Stimulated activated naive CD4-positive, alpha-beta T cell (primary cell): ENCODE results near the gene LRRC10B.
A peak's percentile ranks its signal among the peaks of the same experiment; 100 is the strongest.

Source experiments
- DNase-seq, 6 experiments: peaks; one replicate each; lab custom pipeline; 2025; lab: John Stamatoyannopoulos, UW

Gene LRRC10B

DNA sequence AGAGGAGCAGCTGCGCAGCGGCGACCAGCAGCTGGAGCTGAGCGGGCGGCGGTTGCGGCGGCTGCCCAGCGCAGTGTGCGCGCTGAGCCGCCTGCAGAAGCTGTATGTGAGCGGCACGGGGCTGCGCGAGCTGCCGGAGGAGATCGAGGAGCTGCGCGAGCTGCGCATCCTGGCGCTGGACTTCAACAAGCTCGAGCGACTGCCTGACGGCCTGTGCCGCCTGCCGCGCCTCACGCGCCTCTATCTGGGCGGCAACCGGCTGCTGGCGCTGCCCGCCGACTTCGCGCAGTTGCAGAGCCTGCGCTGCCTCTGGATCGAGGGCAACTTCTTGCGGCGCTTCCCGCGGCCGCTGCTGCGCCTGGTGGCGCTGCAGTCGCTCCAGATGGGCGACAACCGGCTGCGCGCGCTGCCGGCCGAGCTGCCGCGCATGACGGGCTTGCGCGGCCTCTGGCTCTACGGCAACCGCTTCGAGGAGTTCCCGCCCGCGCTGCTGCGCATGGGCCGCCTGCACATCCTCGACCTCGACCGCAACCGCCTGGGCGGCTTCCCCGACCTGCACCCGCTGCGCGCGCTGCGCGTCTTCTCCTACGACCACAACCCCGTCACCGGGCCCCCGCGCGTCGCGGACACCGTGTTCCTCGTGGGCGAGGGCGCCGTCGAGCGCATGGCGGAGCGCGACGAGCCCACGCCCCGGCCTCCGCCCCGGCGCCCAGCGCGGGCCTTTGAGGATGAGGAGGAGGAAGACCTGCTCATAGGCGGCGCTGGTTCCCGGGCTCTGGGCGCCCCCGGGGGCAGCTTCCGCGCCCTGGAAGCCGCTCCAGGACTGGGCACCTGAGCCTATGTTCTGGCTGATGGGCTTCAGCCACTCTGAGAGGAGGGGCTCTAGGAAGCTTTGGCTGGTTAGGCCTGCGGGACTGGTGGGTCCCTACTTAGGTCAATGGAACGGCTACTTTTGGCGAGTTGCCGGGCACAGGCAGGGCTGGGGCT is 787 bp downstream of the LRRC10B start:
- DNase-seq = peak; percentile 9 to 36 (median 22)

DNA sequence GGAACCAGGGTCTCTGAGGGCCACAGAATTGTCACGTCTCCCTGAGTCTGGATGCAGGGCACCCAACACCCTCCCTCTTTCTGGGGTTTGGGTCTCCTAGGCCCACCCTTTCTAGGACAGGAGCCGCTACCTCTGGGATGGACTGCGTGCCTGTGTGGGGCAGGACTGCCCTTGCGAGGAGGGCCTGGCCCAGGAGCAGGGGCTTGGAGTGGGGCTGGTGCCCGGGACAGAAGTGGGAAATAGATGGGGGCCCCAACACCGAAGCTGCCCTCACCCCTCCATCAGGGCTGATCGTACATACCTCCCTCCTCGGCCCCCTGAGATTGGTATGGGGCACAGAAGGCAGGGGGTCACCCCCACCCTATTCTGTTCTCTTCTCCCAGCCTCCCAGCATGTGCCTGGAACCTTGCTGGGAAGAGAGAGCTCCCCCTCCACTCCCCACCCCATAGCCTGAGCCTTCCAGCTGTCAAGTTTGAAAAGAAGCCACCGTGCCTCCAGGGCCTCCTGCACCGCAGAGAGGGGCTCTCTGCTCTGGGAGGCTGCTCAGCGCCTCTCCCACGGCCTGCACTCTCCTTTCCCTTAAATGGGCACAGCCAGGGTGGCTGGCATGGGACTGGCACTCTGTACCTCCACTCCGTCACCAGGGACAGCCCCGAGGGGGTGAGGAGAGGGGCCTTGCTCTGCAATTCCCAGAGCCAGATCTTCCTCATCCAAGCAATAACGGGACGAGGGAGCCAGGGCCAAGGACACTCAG is 1.8 kb downstream of the LRRC10B start:
- no peak for DNase-seq

GRCh38 chr11:61510974-61511373 is 2.4 kb downstream of the LRRC10B start:
- no peak for DNase-seq

DNA sequence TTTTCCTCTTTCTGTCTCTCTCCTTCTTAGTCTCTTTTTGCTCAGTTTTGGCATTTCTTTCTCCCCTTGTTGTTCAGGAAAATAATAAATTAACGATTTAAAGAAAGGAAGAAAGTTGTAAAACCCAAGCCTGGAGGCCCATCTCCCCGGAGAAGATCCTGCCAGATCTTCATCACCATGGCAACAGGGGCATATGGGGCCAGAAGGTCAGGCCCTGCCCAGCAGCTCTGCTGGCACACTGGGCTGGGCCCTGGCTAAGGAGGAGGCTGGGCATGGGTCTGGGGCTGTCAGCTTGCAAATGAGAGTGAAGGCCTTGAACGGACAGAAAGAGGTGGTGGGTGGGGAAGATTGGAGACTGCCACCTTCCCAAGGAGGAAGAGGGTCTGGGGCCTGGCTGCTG is 2.8 kb downstream of the LRRC10B start:
- no peak for DNase-seq

DNA sequence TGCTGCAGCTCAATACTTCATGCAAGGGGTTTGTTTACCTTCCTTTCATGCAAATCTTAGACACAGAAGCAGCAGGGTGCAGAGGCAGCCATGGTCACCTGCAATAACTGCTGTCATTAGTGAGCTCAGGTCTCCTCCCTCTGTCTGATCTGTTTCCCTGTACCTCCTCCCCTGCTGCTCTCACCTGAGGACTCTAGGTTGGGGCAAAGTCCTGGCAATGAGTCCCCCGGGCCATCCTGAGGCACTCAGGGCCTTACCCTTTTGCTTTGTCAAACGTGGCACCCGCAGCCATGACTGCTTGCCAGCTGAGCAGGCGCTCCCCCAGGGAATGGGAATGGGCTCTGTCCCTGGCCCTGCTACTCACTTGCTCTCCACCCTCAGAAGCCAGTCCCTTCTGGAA is 3.9 kb downstream of the LRRC10B start:
- DNase-seq = no peak

DNA sequence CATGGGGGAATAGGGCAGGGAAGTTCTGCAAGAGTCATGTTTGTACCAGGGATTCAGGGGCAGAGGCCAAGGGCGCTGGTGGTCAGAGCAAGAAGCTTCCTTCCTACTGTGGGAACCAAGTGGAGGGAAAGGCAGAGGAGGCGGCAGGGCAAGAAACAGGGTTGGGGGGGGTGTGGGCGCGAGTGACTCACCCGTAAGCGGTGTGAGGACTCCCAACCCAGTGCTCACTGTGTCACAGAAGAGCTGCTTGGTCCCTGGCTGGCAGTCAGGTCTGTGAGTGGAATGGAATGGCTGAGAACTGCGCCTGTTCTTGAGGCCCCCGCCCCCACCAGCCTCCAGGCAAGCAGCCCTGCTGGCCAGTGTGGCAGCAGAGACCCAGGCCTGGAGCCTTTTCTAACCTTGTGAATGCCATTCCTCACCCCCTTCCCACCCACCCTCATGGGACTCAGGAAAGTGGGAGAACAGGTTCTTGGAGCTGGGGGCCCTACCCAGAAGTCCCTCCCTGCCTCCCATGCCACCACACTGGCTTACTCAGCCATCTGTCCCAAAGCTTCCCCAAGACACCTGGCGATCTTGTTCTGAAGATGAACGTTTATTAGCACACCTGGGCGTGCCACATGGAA is 4.7 kb downstream of the LRRC10B start:
- no peak for DNase-seq

- no peak for DNase-seq
Observed at GRCh38 chr11:61514050-61514917, 5.7 kb downstream of the LRRC10B start.

GRCh38 chr11:61515686-61516085 is 7.1 kb downstream of the LRRC10B start:
- DNase-seq = no peak

GRCh38 chr11:61516191-61516590 is 7.6 kb downstream of the LRRC10B start:
- DNase-seq = no peak

DNA sequence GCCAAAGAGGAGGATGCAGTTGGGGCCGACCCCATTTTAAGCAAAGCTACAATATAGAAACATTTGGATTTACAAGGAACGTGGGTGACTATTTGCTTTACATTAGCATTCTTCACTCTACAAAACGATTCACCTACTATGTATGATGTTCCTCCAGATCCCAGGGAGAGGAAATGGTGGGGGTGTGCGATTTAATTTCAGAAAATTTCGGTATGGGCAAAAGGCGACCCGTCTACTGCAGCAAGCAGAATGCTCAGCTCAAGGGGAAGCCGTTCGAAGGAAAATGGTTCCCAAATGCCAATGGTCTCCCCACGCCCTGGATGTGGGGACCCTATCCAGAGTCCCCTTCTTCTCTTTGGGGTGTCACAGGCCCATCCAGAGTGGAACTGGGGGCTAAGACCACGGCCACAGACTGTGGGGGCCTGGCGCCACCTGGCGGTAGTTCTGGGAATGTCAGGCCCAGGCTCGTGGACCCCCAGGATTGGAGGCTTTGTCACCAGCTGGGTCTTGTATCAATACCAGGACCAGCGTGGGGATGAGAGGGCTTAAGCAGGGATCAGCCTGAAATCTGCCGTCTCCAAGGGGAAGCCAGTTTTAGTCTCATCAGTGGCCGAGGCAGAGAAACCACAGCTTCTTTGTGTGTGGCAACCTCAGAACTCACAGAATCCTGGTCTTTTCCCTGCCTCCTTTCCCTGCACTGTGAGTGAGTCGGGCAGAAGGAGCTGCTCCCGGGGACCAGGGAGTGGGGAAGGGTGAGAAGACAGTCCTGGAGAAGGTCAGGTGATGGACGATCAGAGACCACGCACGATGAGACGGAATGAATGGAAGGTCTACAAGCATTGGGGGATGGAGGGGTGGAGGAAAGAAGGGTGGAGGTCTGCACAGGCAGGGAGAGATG is 8.4 kb downstream of the LRRC10B start:
- DNase-seq = peak in 5 of 6 experiments; percentile 15 to 62 (median 42)

DNA sequence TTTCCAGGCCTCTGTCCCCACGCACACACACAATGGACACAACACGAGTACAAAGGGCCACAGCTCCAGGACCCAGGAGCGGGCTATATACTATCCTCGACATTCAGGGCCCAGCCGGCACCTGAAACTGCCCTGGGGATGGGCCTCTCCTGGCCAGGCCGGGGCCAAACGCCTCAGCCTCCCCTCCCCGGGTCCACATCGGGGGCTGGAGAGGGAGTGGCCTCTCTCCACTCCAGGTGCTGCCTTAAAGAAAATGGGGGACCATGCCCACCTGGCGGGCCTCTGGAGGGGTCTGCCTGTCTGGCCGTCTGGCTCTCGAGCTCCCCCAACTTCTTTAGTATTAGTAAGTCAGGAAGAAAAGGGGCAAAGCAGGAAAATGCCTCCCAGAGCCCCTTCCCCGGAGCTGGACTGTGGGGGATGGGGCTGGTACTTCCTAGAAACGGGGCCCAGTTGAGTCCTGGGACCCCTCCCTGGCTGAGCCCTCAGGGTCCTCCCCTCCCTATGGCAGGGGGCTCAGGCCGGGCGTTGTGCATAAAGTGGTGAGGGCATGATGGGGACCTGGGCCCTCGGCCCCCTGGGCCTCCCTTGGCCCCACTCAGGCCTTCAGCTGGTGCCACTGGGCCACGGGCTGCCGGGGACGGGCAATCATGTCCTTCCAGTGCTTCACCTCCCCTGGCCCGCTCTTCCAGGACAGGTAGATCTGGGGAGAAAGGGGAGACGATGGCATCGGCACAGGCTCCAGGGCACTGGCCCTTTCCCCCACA is 9.7 kb downstream of the LRRC10B start:
- DNase-seq = no peak

DNA sequence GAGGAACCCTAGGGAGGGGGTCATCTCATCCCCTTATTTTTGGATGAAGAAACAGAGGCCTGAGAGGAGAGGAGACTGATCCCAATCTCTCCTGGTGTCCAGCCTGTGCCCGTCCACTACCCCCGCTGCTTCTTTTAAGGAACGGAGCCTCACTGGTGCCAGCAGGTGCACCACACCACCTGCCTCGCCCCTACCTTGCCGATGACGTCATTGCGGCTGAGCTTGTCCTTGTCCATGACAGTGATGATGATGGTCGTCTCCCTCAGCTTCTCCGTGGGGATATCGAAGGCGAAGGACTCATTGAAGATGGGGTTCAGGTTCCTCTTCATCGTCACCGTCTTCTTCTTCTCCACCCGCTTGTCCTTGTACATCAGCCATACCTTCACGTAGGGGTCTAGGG is 14.3 kb downstream of the LRRC10B start:
- DNase-seq = no peak

GRCh38 chr11:61524446-61524845 is 15.9 kb downstream of the LRRC10B start:
- DNase-seq = no peak

- no peak for DNase-seq
Observed at GRCh38 chr11:61524963-61525587, 16.5 kb downstream of the LRRC10B start.

DNA sequence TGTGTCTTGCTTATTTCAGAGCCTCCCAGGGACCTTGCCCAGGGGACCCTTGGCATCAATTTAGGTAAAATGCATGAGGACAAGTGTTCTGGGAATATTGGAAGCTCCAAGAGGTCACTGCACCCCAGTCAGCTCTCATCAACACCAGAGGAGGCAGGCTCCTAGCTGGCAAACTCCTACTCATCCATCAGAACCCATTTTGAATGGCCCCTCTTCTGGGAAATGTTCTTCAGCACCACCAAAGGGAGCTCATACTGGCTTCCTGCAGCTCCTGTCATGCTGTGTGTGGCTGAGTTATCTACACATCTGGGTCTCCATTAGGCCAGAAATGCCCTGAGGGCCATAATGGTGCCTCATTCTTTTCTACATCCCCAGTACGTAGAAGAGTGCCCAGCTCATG is 17.7 kb downstream of the LRRC10B start:
- no peak for DNase-seq

DNA sequence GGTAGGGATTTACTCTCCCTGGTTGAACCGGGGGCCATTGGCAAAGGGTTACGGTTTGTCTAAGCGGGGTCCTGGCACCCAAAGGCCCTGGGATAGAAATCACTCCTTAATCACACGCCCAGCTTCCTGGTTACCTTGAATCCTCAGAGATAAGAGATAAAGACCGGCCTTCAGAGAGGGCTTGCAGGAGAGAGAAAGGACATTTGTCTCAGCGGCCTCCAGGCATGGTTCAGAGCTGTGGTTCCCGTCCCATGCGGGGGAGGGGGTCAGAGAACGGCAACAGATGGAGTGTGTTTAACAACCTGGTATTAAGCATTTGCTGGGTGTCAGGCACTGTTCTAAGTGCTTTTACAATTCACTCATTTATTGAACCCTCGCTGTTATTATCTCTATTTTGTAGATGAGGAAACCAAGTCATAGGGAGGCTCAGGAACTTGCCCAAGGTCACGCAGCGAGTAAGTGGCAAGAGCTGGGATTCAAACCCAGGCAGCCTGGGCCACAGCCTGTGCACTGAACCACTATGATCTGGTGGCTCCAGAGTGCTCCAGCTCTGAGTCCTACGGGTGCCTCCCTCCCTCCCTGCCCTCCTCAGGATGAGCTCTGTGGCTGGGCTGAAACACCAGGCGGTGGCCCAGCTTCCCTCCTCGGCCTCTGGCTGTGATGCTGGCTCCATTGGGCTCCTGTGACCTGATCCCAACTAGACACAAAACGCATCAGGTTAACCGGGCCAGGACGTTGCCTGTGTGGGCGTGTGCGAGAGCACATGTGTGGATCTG is 18.6 kb downstream of the LRRC10B start:
- no peak for DNase-seq

DNA sequence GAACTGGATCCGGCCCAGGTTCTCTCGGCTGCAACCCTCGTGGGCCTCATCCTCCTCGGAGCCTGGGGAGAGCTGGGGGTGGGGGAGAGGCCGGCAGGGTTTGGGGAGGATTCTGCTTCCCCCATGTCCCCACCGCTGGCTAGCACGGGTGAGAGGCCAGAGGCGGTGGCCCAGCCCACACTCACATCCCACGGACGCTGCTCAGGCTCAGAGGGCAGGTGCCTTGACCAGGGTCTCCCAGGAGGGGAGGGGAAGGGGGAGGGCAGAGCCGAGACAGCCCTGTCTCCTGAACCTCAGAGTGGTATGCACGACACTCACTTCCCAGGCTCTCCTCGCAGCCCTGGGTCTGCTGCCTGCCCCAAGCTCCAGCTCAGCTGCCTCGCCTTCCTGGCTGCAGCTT is 19.6 kb downstream of the LRRC10B start:
- DNase-seq = no peak

GRCh38 chr11:61529537-61530225 is 21.1 kb downstream of the LRRC10B start:
- DNase-seq = no peak
